Psoas muscle (tissue), 8 donors: ENCODE results near the gene CLEC16A. TPM values are rescaled to one million over a fixed set of nuclear protein-coding genes. Genes with fewer than 3 reads are reported as not detected.

Experiments
- ATAC-seq, 4 donors: fragments of 200-7000 bp; cut with Tn5 transposase; one replicate each; pipeline ENCODE4 v1.9.1; 2020; ENCODE audit warnings: moderate library complexity in 3 of 4, mild to moderate bottlenecking in 2 of 4
- DNase-seq, 2 donors: peaks; one replicate each; pipeline ENCODE4 v3.0.0-alpha.2; 2020
- H3K27ac ChIP-seq: fragments of 200-600 bp; one replicate; pipeline ENCODE4 v1.8.0; 2022
- H3K27me3 ChIP-seq, 3 donors: fragments of 200-600 bp in 1 of 3; one replicate each; pipeline versions ENCODE4 v1.6.1 to v1.8.0; 2013 to 2022; ENCODE audit warnings: low read length in 2 of 3, mild to moderate bottlenecking in 2 of 3, moderate library complexity in 1 of 3; ENCODE audit not compliant: insufficient read depth in 3 of 3
- H3K36me3 ChIP-seq, 2 donors: fragments of 200-600 bp in 1 of 2; one replicate each; pipeline versions ENCODE4 v1.6.1 to v1.8.0; 2013 to 2022; ENCODE audit warnings: low read depth in 1 of 2, mild to moderate bottlenecking in 1 of 2, moderate library complexity in 1 of 2; ENCODE audit not compliant: insufficient read depth in 1 of 2
- H3K4me1 ChIP-seq: fragments of 200-600 bp; one replicate; pipeline ENCODE4 v1.8.0; 2022
- H3K4me3 ChIP-seq: fragments of 200-600 bp; one replicate; pipeline ENCODE4 v1.8.0; 2022; ENCODE audit warnings: mild to moderate bottlenecking
- H3K9me3 ChIP-seq: fragments of 200-600 bp; one replicate; pipeline ENCODE4 v1.8.0; 2022
- CTCF ChIP-seq: fragments of 200-600 bp; IDR thresholded peaks from one replicate; pipeline ENCODE4 v1.8.0; 2022; ENCODE audit warnings: antibody characterized with exemption
- WGBS, 3 donors: extraction: QIAGEN DNeasy Blood & Tissue Kit; methylation state at CpG; one replicate each; pipeline versions ENCODE4 v1.1.6 to v1.1.7; 2013; 5-methylcytosine and 5-hydroxymethylcytosine counted together
- intact Hi-C, 2 donors: fragments of 100-400 bp; cut with DNase I; formaldehyde crosslinking; loops; one replicate each; pipeline versions ENCODE4 v1.11.0 to v1.14.2; 2022
- polyA plus RNA-seq, 3 donors: library from polyadenylated mRNA; stranded (reverse); fragments of 200-250 nt; gene quantifications; one replicate each; pipeline ENCODE4 v1.2.3, GENCODE V29; 2013
- total RNA-seq, 4 donors: library from RNA; stranded (reverse); fragmentation: NEBNext Ultra II Directional in 2 of 4; extraction: Animal tissue kit (Norgen Biotek cat#: 25700) in 2 of 4; gene quantifications; one replicate each; pipeline versions ENCODE4 v1.2.1 to v1.2.4, GENCODE V29; 2021 to 2023
- donor health status: healthy with polysubstance abuse.
- donor health status: DM: no; HTN: no; CAD: no; lungs with moderate emphysema.
- donor health status: Bipolar disorder and iron deficiency.
- donor health status: healthy.
- donor health status: DM: yes; HTN: yes; CAD: no.
- donor health status: DM: no; HTN: no; CAD: no.
- donor health status: DM: no; HTN: no; CAD: no.
- donor health status: DM: yes; HTN: yes; CAD: no.

The CLEC16A gene
- total and polyA plus RNA-seq, 7 donors = 13.1 to 28.1 (median 21.4) TPM

DNA sequence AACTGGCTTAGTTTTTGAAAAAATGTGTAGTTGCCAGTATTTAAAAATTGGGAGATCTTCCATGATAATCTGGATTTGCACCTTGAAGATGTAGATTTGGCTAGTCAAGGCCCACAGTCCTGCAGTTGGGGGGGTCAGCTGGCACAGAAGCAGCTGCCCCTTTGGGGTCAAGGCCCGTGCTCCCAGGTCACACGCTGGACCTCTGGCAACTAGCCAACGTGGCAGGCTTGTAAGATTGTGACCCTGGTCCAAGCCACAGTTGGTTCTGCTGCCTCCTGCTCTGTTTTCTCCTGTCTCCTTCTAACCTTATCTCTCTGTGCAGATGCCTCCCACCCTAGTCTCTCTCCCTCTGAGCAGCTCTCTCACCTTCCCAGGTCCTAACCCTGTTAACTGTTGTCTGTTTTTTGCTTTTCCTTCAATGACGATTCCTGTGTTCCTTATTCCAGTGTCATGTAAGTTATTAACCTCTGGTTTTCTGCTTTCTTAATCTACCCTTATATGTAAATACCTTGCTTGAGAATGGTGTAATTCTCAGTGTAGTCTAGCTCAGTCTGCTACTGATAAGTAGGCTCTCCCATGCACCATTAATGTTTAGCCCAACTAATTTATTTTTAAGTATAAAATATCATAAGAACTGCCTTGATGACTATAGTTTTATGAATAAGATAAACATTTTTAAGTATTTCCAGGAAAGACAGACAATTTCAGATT lies 27.9 kb downstream of the CLEC16A start:
- no peak for DNase-seq
- Histone ChIP-seq H3K9me3 (no peaks in the 10 kb centered on the region), H3K27me3 (no peaks in the 10 kb centered on the region), H3K36me3 (peaks cover 0 to 58% of the 10 kb centered on the region in 2 donors), H3K4me3 (no peak overlapping the region), H3K27ac (no peak overlapping the region), H3K4me1 (peaks cover 5% of the 10 kb centered on the region)
- WGBS, 3 donors = 45 to 66% (median 53%) methylated on average over 4 of the region's 4 CpGs
- ATAC-seq = no peak
- no peak for TF ChIP-seq CTCF
- intact Hi-C loops = loop anchor here (2.0 to 5.0 kb wide), 2 partner anchors 130 to 285 kb away; partner anchors contain the start of gene SOCS1 (in 1 of the 2)

- no peak for DNase-seq
- intact Hi-C loops = loop anchor here (2.0 to 5.0 kb wide), 2 partner anchors 129 to 284 kb away; partner anchors contain the start of gene SOCS1 (in 1 of the 2)
- no peaks in the 10 kb centered on the region for H3K27me3 ChIP-seq
- no peak for TF ChIP-seq CTCF
- 91 to 95% (median 92%) methylated on average over 12 of the region's 12 CpGs for WGBS, 3 donors
- H3K9me3 ChIP-seq = no peaks in the 10 kb centered on the region
- peaks cover 5% of the 10 kb centered on the region for H3K4me1 ChIP-seq
- ATAC-seq = no peak
- H3K4me3 ChIP-seq = no peak overlapping the region
- peaks cover 0 to 65% of the 10 kb centered on the region in 2 donors for H3K36me3 ChIP-seq
- no peak overlapping the region for H3K27ac ChIP-seq
These were observed 28.6 kb downstream of the CLEC16A start for GRCh38 chr16:10972819-10973464.

- no peaks in the 10 kb centered on the region for H3K4me1 ChIP-seq
- intact Hi-C loops = no loop called here
- H3K4me3 ChIP-seq = no peak overlapping the region
- no peaks in the 10 kb centered on the region for H3K9me3 ChIP-seq
- DNase-seq (no peak), ATAC-seq (no peak)
- no peak for TF ChIP-seq CTCF
- no peak overlapping the region for H3K27ac ChIP-seq
- 72 to 79% (median 74%) methylated on average over 3 of the region's 3 CpGs for WGBS, 3 donors
- no peaks in the 10 kb centered on the region for H3K27me3 ChIP-seq
- H3K36me3 ChIP-seq = peaks cover 0 to 67% of the 10 kb centered on the region in 2 donors
These were observed 32.3 kb downstream of the CLEC16A start for GRCh38 chr16:10976634-10977033.

GRCh38 chr16:10978124-10978523 lies 33.8 kb downstream of the CLEC16A start:
- Histone ChIP-seq H3K9me3 (no peaks in the 10 kb centered on the region), H3K36me3 (peaks cover 0 to 65% of the 10 kb centered on the region in 2 donors), H3K27me3 (no peaks in the 10 kb centered on the region), H3K4me1 (no peaks in the 10 kb centered on the region), H3K27ac (no peak overlapping the region), H3K4me3 (no peak overlapping the region)
- ATAC-seq (no peak), DNase-seq (no peak)
- WGBS, 3 donors = 93 to 95% (median 94%) methylated on average over 6 of the region's 6 CpGs
- intact Hi-C loops = no loop called here
- no peak for TF ChIP-seq CTCF
